K562 (cell line): ENCODE results near the gene ING5. TPM values are rescaled to one million over a fixed set of nuclear protein-coding genes. Genes with fewer than 3 reads are reported as not detected.
"Not testable (repeated sequence)": the region's sequence is repeated elsewhere in the genome, so short reads cannot be mapped to it uniquely, and the experiment has no call there.

Experiments
- ATAC-seq: fragments of 200-7000 bp; cut with Tn5 transposase; 3 replicates; pipeline ENCODE4 v1.9.1; 2020; ENCODE audit warnings: moderate library complexity
- BruUV-seq: library from RNA; stranded (reverse); fragments of 400-500 nt; replicated peaks from 2 replicates; lab custom pipeline; 2021; lab: Mats Ljungman, UMichigan
- CTCF ChIA-PET: fragments of 300-600 bp; formaldehyde crosslinking; extraction: SDS; loops from one replicate; lab custom pipeline; 2021; ENCODE audit warnings: low intra/inter-chr PET ratio; lab: Yijun Ruan, JAX
- POLR2A ChIA-PET: fragments of 300-600, 350-650 bp; sonication (Branson Sonifier 250); formaldehyde crosslinking; extraction: SDS; loops from one replicate; lab custom pipeline; 2021; ENCODE audit warnings: antibody characterized with exemption, inconsistent platforms; lab: Yijun Ruan, JAX
- DNase-seq, 4 experiments: peaks; one replicate each; pipeline versions ENCODE4 v3.0.0 to v3.0.0-alpha.2; 2011 to 2018; ENCODE audit warnings: low spot score in 3 of 4, mixed read lengths in 3 of 4; ENCODE audit errors: extremely low read depth in 1 of 4
- FAIRE-seq: peaks from 2 replicates; lab custom pipeline; 2011; peaks lifted over from hg19 to GRCh38; lab: Jason Lieb, UNC
- H2AFZ ChIP-seq: 2 replicates; pipeline ENCODE4 v1.6.0; 2011; ENCODE audit warnings: low read depth, low read length, control low read depth, inconsistent platforms
- H3K27ac ChIP-seq: fragments of 200-600 bp; 3 replicates; pipeline ENCODE4 v1.8.0; 2011; ENCODE audit warnings: low read depth, mild to moderate bottlenecking, control low read depth, inconsistent platforms, low read length, moderate library complexity, mixed read lengths; ENCODE audit errors: extremely low read depth
- H3K27me3 ChIP-seq, 2 experiments: fragments of 300-600 bp in 1 of 2; 2 replicates in 1 of 2; 3 replicates in 1 of 2; pipeline versions ENCODE4 v1.6.0 to v1.8.0; 2011; ENCODE audit warnings: inconsistent platforms in 2 of 2, low read length in 2 of 2, mild to moderate bottlenecking in 1 of 2, mixed read lengths in 1 of 2, moderate library complexity in 1 of 2; ENCODE audit not compliant: control insufficient read depth in 2 of 2, insufficient read depth in 2 of 2
- H3K36me3 ChIP-seq: fragments of 300-600 bp; 3 replicates; pipeline ENCODE4 v1.8.0; 2011; ENCODE audit warnings: mild to moderate bottlenecking, low read length, inconsistent platforms; ENCODE audit not compliant: control insufficient read depth, insufficient read depth
- H3K4me1 ChIP-seq, 2 experiments: fragments of 200-600 bp in 1 of 2; replicated peaks in 1 of 2; 2 replicates in 1 of 2; 3 replicates in 1 of 2; pipeline versions ENCODE4 v1.5.1 to v1.8.0; 2011; ENCODE audit warnings: inconsistent platforms in 2 of 2, low read length in 2 of 2, mild to moderate bottlenecking in 1 of 2, mixed read lengths in 1 of 2, moderate library complexity in 1 of 2; ENCODE audit not compliant: control insufficient read depth in 2 of 2, insufficient read depth in 2 of 2
- H3K4me2 ChIP-seq: 2 replicates; pipeline ENCODE4 v1.6.1; 2011; ENCODE audit warnings: low read length, control low read depth, inconsistent platforms, mixed read lengths; ENCODE audit not compliant: insufficient read depth
- H3K4me3 ChIP-seq: fragments of 200-600 bp; sonication (generic), shearing (Covaris generic); 2 replicates; pipeline ENCODE4 v1.5.1; 2016; ENCODE audit warnings: control low read depth, inconsistent platforms
- H3K79me2 ChIP-seq: fragments of 200-600 bp; 3 replicates; pipeline ENCODE4 v1.8.0; 2011; ENCODE audit warnings: low read length, inconsistent platforms; ENCODE audit not compliant: control insufficient read depth, insufficient read depth
- H3K9ac ChIP-seq, 2 experiments: 2 replicates each; pipeline versions ENCODE4 v1.6.0 to v1.6.1; 2011; ENCODE audit warnings: low read depth in 2 of 2, low read length in 2 of 2, control low read depth in 1 of 2, inconsistent platforms in 1 of 2, mild to moderate bottlenecking in 1 of 2, mixed read lengths in 1 of 2; ENCODE audit not compliant: insufficient read depth in 1 of 2
- H3K9me1 ChIP-seq: one replicate; pipeline ENCODE4 v1.6.0; 2011; ENCODE audit warnings: inconsistent platforms, mild to moderate bottlenecking, low read length, moderate library complexity; ENCODE audit not compliant: control insufficient read depth, insufficient read depth
- H3K9me3 ChIP-seq: replicated peaks from 2 replicates; pipeline ENCODE4 v1.5.1; 2011; ENCODE audit warnings: low read depth, low read length, inconsistent platforms; ENCODE audit not compliant: control insufficient read depth, insufficient read depth
- H4K20me1 ChIP-seq: replicated peaks from 2 replicates; pipeline ENCODE4 v1.6.1; 2011; ENCODE audit warnings: low read length, inconsistent platforms, mixed read lengths; ENCODE audit not compliant: control insufficient read depth, insufficient read depth
- ARID1B ChIP-seq: fragments of 450-650 bp; IDR thresholded peaks from 2 replicates; pipeline ENCODE4 v1.6.1; 2016; ENCODE audit warnings: antibody characterized with exemption, mild to moderate bottlenecking, inconsistent platforms
- ZC3H4 ChIP-seq: sonication (generic); formaldehyde crosslinking; IDR thresholded peaks from 2 replicates; pipeline ENCODE4 v1.9.0; 2021; ENCODE audit warnings: missing genetic modification reagents, borderline replicate concordance
- WGBS: fragments of 100-300 bp; shearing (Covaris generic); methylation state at CpG from one replicate; pipeline ENCODE4 v1.1.6; 2016; ENCODE audit warnings: low coverage, mixed read lengths; ENCODE audit not compliant: insufficient coverage; ENCODE audit errors: missing lambda C conversion rate; 5-methylcytosine and 5-hydroxymethylcytosine counted together
- in situ Hi-C: fragments of 300-500 bp; cut with MboI; formaldehyde crosslinking; loops from 4 replicates; pipeline ENCODE4 v1.15.0; 2018; ENCODE audit warnings: inconsistent platforms, mixed read lengths
- intact Hi-C: fragments of 100-400 bp; cut with micrococcal nuclease; formaldehyde crosslinking; loops from 2 replicates; pipeline ENCODE4 v1.14.2; 2022
- polyA plus RNA-seq, 8 experiments: library from polyadenylated mRNA; depleted of rRNA in 4 of 8; stranded (reverse) in 5 of 8; unstranded in 3 of 8; fragments of >200 nt; fragmentation: Nextera tagmentation in 2 of 8; fragmentation: Illumina TruSeq in 1 of 8; extraction: Ambion mirVana in 2 of 8; extraction: Trizol in 1 of 8; gene quantifications; 2 replicates each; pipeline versions ENCODE4 v1.2.1 to v1.2.3, GENCODE V29; 2011 to 2014; ENCODE audit warnings: inconsistent platforms in 1 of 8, missing spikeins in 1 of 8
- total RNA-seq, 7 experiments: library from RNA; depleted of rRNA in 6 of 7; stranded (reverse); fragments of >200 nt in 6 of 7; fragmentation: Illumina TruSeq in 2 of 7; extraction: Trizol in 2 of 7; gene quantifications; 2 replicates each; pipeline versions ENCODE4 v1.2.1 to v1.2.3, GENCODE V29; 2011 to 2021; ENCODE audit warnings: low replicate concordance in 1 of 7
- TF ChIP-seq, protein P1 (sequence below): fragments of 450-650 bp; IDR thresholded peaks from 2 replicates; pipeline ENCODE4 v1.6.1; 2016; ENCODE audit warnings: mild to moderate bottlenecking, moderate library complexity
- TF ChIP-seq, protein P2 (sequence below): fragments of 450-650 bp; conservative IDR thresholded peaks from 2 replicates; pipeline ENCODE4 v1.6.1; 2016; ENCODE audit warnings: missing genetic modification characterization, low read depth, mild to moderate bottlenecking, control low read depth, missing compliant biosample characterization

Gene ING5
- total and polyA plus RNA-seq, 9 of the 15 experiments (the other 6 are each of a cell fraction or from before 2014, with no cell fraction given), result 10.4 to 53.3 (median 27.9) TPM

DNA sequence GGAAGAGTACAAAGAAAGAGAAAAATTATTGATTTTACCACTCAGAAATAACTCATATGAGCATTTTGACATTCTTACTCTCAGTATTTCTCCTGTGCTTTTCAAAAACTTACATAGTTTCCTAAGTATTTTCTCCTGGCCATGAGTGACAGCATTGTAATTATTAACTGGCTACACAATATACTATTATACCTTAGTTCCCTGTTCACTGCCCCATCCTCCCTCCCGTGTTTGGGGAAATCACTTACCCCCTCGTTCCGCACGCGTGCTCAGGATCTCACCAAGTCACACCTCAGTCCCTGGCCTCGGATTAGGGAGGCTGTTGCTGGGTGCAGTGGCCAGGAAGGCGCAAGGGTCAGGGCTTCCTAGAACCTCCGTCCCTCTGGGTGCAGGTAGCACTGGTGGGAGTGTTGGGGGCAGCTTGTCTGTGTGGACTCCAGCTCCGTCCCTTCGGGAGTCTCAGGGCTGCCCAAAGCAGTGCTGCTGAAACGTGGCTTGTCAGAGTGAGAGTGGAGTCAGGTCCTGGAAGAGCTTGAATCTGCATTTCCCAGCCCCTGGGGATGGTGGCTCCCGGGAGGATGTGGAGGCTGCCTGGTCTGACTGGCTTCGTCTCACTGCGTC is 41.1 kb upstream of the ING5 start (continued):
- TF ChIP-seq, protein P1, sequence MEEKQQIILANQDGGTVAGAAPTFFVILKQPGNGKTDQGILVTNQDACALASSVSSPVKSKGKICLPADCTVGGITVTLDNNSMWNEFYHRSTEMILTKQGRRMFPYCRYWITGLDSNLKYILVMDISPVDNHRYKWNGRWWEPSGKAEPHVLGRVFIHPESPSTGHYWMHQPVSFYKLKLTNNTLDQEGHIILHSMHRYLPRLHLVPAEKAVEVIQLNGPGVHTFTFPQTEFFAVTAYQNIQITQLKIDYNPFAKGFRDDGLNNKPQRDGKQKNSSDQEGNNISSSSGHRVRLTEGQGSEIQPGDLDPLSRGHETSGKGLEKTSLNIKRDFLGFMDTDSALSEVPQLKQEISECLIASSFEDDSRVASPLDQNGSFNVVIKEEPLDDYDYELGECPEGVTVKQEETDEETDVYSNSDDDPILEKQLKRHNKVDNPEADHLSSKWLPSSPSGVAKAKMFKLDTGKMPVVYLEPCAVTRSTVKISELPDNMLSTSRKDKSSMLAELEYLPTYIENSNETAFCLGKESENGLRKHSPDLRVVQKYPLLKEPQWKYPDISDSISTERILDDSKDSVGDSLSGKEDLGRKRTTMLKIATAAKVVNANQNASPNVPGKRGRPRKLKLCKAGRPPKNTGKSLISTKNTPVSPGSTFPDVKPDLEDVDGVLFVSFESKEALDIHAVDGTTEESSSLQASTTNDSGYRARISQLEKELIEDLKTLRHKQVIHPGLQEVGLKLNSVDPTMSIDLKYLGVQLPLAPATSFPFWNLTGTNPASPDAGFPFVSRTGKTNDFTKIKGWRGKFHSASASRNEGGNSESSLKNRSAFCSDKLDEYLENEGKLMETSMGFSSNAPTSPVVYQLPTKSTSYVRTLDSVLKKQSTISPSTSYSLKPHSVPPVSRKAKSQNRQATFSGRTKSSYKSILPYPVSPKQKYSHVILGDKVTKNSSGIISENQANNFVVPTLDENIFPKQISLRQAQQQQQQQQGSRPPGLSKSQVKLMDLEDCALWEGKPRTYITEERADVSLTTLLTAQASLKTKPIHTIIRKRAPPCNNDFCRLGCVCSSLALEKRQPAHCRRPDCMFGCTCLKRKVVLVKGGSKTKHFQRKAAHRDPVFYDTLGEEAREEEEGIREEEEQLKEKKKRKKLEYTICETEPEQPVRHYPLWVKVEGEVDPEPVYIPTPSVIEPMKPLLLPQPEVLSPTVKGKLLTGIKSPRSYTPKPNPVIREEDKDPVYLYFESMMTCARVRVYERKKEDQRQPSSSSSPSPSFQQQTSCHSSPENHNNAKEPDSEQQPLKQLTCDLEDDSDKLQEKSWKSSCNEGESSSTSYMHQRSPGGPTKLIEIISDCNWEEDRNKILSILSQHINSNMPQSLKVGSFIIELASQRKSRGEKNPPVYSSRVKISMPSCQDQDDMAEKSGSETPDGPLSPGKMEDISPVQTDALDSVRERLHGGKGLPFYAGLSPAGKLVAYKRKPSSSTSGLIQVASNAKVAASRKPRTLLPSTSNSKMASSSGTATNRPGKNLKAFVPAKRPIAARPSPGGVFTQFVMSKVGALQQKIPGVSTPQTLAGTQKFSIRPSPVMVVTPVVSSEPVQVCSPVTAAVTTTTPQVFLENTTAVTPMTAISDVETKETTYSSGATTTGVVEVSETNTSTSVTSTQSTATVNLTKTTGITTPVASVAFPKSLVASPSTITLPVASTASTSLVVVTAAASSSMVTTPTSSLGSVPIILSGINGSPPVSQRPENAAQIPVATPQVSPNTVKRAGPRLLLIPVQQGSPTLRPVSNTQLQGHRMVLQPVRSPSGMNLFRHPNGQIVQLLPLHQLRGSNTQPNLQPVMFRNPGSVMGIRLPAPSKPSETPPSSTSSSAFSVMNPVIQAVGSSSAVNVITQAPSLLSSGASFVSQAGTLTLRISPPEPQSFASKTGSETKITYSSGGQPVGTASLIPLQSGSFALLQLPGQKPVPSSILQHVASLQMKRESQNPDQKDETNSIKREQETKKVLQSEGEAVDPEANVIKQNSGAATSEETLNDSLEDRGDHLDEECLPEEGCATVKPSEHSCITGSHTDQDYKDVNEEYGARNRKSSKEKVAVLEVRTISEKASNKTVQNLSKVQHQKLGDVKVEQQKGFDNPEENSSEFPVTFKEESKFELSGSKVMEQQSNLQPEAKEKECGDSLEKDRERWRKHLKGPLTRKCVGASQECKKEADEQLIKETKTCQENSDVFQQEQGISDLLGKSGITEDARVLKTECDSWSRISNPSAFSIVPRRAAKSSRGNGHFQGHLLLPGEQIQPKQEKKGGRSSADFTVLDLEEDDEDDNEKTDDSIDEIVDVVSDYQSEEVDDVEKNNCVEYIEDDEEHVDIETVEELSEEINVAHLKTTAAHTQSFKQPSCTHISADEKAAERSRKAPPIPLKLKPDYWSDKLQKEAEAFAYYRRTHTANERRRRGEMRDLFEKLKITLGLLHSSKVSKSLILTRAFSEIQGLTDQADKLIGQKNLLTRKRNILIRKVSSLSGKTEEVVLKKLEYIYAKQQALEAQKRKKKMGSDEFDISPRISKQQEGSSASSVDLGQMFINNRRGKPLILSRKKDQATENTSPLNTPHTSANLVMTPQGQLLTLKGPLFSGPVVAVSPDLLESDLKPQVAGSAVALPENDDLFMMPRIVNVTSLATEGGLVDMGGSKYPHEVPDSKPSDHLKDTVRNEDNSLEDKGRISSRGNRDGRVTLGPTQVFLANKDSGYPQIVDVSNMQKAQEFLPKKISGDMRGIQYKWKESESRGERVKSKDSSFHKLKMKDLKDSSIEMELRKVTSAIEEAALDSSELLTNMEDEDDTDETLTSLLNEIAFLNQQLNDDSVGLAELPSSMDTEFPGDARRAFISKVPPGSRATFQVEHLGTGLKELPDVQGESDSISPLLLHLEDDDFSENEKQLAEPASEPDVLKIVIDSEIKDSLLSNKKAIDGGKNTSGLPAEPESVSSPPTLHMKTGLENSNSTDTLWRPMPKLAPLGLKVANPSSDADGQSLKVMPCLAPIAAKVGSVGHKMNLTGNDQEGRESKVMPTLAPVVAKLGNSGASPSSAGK, result no peak
- TF ChIP-seq, protein P2, sequence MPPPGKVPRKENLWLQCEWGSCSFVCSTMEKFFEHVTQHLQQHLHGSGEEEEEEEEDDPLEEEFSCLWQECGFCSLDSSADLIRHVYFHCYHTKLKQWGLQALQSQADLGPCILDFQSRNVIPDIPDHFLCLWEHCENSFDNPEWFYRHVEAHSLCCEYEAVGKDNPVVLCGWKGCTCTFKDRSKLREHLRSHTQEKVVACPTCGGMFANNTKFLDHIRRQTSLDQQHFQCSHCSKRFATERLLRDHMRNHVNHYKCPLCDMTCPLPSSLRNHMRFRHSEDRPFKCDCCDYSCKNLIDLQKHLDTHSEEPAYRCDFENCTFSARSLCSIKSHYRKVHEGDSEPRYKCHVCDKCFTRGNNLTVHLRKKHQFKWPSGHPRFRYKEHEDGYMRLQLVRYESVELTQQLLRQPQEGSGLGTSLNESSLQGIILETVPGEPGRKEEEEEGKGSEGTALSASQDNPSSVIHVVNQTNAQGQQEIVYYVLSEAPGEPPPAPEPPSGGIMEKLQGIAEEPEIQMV, result no peak
- TF ChIP-seq ARID1B (no peak), ZC3H4 (no peak)
- TF ChIP-seq, all 486 proteins: peak for 1

DNA sequence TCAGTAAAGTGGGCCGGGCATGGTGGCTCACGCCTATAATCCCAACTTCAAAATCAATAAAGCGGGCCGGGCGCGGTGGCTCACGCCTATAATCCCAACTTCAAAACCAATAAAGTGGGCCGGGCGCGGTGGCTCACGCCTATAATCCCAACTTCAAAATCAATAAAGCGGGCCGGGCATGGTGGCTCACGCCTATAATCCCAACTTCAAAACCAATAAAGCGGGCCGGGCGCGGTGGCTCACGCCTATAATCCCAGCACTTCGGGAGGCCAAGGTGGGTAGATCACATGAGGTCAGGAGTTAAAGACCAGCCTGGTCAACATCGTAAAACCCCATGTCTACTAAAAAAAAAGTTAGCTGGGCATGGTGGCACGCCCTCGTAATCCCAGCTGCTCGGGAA is 39.1 kb upstream of the ING5 start:
- 97% methylated on average over 13 of the region's 24 CpGs for WGBS
- H3K27ac ChIP-seq, H3K9me1 ChIP-seq, H3K9me3 ChIP-seq, H2AFZ ChIP-seq, H3K4me2 ChIP-seq, H3K4me1 ChIP-seq, H3K9ac ChIP-seq, DNase-seq, FAIRE-seq, H3K4me3 ChIP-seq, in situ Hi-C loops, H3K79me2 ChIP-seq, H3K27me3 ChIP-seq, BruUV-seq, POLR2A ChIA-PET, intact Hi-C loops, CTCF ChIA-PET, H4K20me1 ChIP-seq, ATAC-seq: not testable (repeated sequence)
- H3K36me3 ChIP-seq, result peaks cover 39% of the 10 kb centered on the region; the same call in 2 of the 3 replicates
